Heart left ventricle (tissue), 16 donors: ENCODE data around the gene GH1. TPM values are rescaled to one million over a fixed set of nuclear protein-coding genes. Genes with fewer than 3 reads are reported as not detected.
"Not testable (repeated sequence)": the region's sequence is repeated elsewhere in the genome, so short reads cannot be mapped to it uniquely, and the experiment has no call there.

Experiments used
- ATAC-seq, 4 donors: fragments of 200-7000 bp; cut with Tn5 transposase; one replicate each; pipeline ENCODE4 v1.9.1; 2020 to 2022; ENCODE audit warnings: moderate library complexity in 4 of 4, mild to moderate bottlenecking in 3 of 4, moderate number of reproducible peaks in 1 of 4
- DNase-seq, 5 donors: peaks; one replicate each; pipeline ENCODE4 v3.0.0-alpha.2; 2020
- H3K27ac ChIP-seq, 12 donors: fragments of 200-600 bp; sonication (generic) in 4 of 12; one replicate each; pipeline versions ENCODE4 v1.5.0 to v1.8.0; 2016 to 2022; ENCODE audit warnings: mild to moderate bottlenecking in 2 of 12
- H3K27me3 ChIP-seq, 9 donors: fragments of 200-600 bp; sonication (generic) in 2 of 9; one replicate each; pipeline versions ENCODE4 v1.5.1 to v1.8.0; 2016 to 2022; ENCODE audit warnings: mild to moderate bottlenecking in 3 of 9
- H3K36me3 ChIP-seq, 9 donors: fragments of 200-600 bp; sonication (generic) in 2 of 9; one replicate each; pipeline versions ENCODE4 v1.5.0 to v1.8.0; 2018 to 2022; ENCODE audit warnings: mild to moderate bottlenecking in 2 of 9
- H3K4me1 ChIP-seq, 12 donors: fragments of 200-600 bp; sonication (generic) in 4 of 12; one replicate each; pipeline versions ENCODE4 v1.5.0 to v1.8.0; 2016 to 2022; ENCODE audit warnings: mild to moderate bottlenecking in 3 of 12
- H3K4me3 ChIP-seq, 12 donors: fragments of 200-600 bp; sonication (generic) in 4 of 12; one replicate each; pipeline versions ENCODE4 v1.5.0 to v1.8.0; 2017 to 2022; ENCODE audit warnings: mild to moderate bottlenecking in 9 of 12, moderate library complexity in 4 of 12
- H3K9me3 ChIP-seq, 12 donors: fragments of 200-600 bp; sonication (generic) in 4 of 12; one replicate each; pipeline versions ENCODE4 v1.5.0 to v1.8.0; 2016 to 2022; ENCODE audit warnings: mild to moderate bottlenecking in 1 of 12
- WGBS, 4 donors: extraction: QIAGEN DNeasy Blood & Tissue Kit in 2 of 4; methylation state at CpG; one replicate each; pipeline versions ENCODE4 v1.1.5 to v1.1.7; 2013 to 2018; 5-methylcytosine and 5-hydroxymethylcytosine counted together
- intact Hi-C, 10 donors: fragments of 100-400 bp; cut with DNase I; formaldehyde crosslinking; loops; one replicate each; pipeline versions ENCODE4 v1.11.1 to v1.14.2; 2022
- polyA plus RNA-seq, 2 donors: library from polyadenylated mRNA; stranded (reverse); fragments of 200-250 nt; gene quantifications; one replicate each; pipeline ENCODE4 v1.2.3, GENCODE V29; 2013
- total RNA-seq, 9 donors: library from RNA; depleted of rRNA in 2 of 9; stranded (reverse); fragments of >200 nt in 2 of 9; fragmentation: NEBNext Ultra II Directional in 3 of 9; extraction: Animal tissue kit (Norgen Biotek cat#: 25700) in 3 of 9; gene quantifications; one replicate each; pipeline versions ENCODE4 v1.1.0 to v1.2.4, GENCODE V29; 2016 to 2023
- TF ChIP-seq, protein P1 (sequence below), 12 donors: fragments of 200-600 bp; sonication (generic) in 4 of 12; IDR thresholded peaks; one replicate each; pipeline versions ENCODE4 v1.5.0 to v1.8.0; 2018 to 2022; ENCODE audit warnings: antibody characterized with exemption in 12 of 12, mild to moderate bottlenecking in 5 of 12
- donor health status: ischemic (EF 13 %, LVEDD 7.1; RV severe dilation, severe dysfunction).
- donor health status: healthy with polysubstance abuse.
- donor health status: DM: no; HTN: yes; CAD: no.
- donor health status: DM: no; HTN: no; CAD: no.
- donor health status: ischemic (EF 25% LVEDD 6.9; RV normal size, moderate dysfunction).
- donor health status: ischemic (EF 25% LVEDD 5.7; RV mildly dilated, moderate dysfunction).
- donor health status: healthy.
- donor health status: DM: yes; HTN: yes; CAD: no.
- donor health status: ischemic (EF 35%, LVEDD 5.7; RV mildly dilated, moderate dysfunction).
- donor health status: nonischemic (EF 11% LVEDD 7.7; RV severe dilation, severe dysfunction).
- donor health status: DM: yes; HTN: yes; CAD: no.
- donor health status: PGD.
- donor health status: ischemic (EF 29% LVEDD 5.4; RV normal size, mild dysfunction).
- donor health status: nonischemic (EF 23%, LVEDD 6.1; RV moderate dilation, normal function).

Gene GH1
- total and polyA plus RNA-seq, 11 donors = not detected

DNA sequence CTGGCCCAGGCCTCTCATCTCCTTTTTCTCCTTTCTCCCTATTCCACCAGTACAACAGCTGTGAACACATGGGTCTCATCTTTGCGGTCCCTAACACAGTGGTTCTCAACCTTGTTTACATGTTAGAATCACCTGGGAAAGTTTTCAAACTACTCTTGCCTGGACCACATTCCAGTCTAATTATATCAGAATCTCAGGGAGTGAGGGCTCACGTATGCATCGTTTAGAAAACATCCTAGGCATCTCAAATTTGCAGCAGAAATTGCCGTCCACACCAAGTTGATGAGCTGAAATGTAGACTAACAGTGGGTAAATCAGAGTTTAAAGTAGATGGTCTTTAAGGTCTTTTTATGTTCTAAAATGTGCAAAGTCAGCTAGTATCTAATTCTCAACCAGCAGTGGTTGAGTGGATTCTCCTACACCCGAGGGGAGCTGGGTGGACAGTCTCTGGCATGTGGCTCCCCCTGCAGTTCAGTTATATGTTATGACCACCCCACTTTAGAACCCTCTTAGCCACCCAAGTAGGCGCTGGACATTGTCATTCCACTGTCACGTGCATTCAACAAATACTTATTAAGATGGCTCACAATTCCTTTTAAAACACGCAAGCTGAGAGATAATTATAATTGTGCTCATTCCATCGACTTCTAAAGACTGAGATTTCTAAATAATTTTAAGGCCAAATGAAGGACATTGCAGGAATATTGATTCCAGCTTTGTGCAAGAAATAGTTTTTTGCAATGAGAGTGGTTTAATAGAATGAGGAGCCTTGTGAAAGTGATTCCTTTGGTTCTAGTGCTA, 48.9 kb downstream of the GH1 start:
- H3K27ac ChIP-seq, intact Hi-C loops, H3K9me3 ChIP-seq, DNase-seq, H3K36me3 ChIP-seq, H3K27me3 ChIP-seq, H3K4me3 ChIP-seq, H3K4me1 ChIP-seq: not testable (repeated sequence)
- TF ChIP-seq, protein P1, sequence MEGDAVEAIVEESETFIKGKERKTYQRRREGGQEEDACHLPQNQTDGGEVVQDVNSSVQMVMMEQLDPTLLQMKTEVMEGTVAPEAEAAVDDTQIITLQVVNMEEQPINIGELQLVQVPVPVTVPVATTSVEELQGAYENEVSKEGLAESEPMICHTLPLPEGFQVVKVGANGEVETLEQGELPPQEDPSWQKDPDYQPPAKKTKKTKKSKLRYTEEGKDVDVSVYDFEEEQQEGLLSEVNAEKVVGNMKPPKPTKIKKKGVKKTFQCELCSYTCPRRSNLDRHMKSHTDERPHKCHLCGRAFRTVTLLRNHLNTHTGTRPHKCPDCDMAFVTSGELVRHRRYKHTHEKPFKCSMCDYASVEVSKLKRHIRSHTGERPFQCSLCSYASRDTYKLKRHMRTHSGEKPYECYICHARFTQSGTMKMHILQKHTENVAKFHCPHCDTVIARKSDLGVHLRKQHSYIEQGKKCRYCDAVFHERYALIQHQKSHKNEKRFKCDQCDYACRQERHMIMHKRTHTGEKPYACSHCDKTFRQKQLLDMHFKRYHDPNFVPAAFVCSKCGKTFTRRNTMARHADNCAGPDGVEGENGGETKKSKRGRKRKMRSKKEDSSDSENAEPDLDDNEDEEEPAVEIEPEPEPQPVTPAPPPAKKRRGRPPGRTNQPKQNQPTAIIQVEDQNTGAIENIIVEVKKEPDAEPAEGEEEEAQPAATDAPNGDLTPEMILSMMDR (IDR thresholded peaks at IDR 0.05) = peak in 2 of 12 donors; percentile 7 to 9
- peak in 1 of 4 donors; percentile 38 for ATAC-seq
- WGBS, 4 donors = 41 to 60% (median 53%) methylated on average over 9 of the region's 9 CpGs

Other genes starting within 250 kb of the GH1 start
- gene LIMD2, start 218.7 kb downstream of the GH1 start, total RNA-seq = 10 to 100 TPM in 2 of 9 donors, 1 to 10 TPM in 7; 1.9 to 48.0 (median 3.4) TPM
- 1 to 10 TPM; 4.0 to 5.4 TPM for gene LIMD2, start 218.7 kb downstream of the GH1 start, polyA plus RNA-seq
- 10 to 100 TPM; 10.2 to 26.1 (median 15.3) TPM for gene STRADA, start 177.0 kb downstream of the GH1 start, total RNA-seq
- 10 to 100 TPM; 15.9 to 18.3 TPM for gene STRADA, start 177.0 kb downstream of the GH1 start, polyA plus RNA-seq
- gene CCDC47, start 145.2 kb downstream of the GH1 start, total RNA-seq = 100 to 1,000 TPM in 2 of 9 donors, 10 to 100 TPM in 7; 54.4 to 115 (median 84.3) TPM
- gene CCDC47, start 145.2 kb downstream of the GH1 start, polyA plus RNA-seq = 100 to 1,000 TPM in 1 of 2 donors, 10 to 100 TPM in 1; 38.4 to 139 TPM
- gene DDX42, start 144.7 kb downstream of the GH1 start, total RNA-seq = 10 to 100 TPM; 30.1 to 75.0 (median 61.0) TPM
- 10 to 100 TPM; 34.4 to 44.8 TPM for gene DDX42, start 144.7 kb downstream of the GH1 start, polyA plus RNA-seq
- gene PSMC5, start 91.4 kb downstream of the GH1 start, total RNA-seq = 100 to 1,000 TPM in 7 of 9 donors, 10 to 100 TPM in 2; 64.7 to 143 (median 113) TPM
- gene PSMC5, start 91.4 kb downstream of the GH1 start, polyA plus RNA-seq = 100 to 1,000 TPM; 164 to 189 TPM
- 10 to 100 TPM; 22.1 to 46.5 (median 25.7) TPM for gene FTSJ3, start 91.2 kb downstream of the GH1 start, total RNA-seq
- 10 to 100 TPM; 12.5 to 44.6 TPM for gene FTSJ3, start 91.2 kb downstream of the GH1 start, polyA plus RNA-seq
- 10 to 100 TPM; 11.3 to 40.9 (median 24.1) TPM for gene SMARCD2, start 76.2 kb downstream of the GH1 start, total RNA-seq
- 10 to 100 TPM; 16.5 to 26.9 TPM for gene SMARCD2, start 76.2 kb downstream of the GH1 start, polyA plus RNA-seq
- not detected for gene CSH2, start 45.2 kb downstream of the GH1 start, total RNA-seq
- gene CSH2, start 45.2 kb downstream of the GH1 start, polyA plus RNA-seq = not detected
- gene GH2, start 36.9 kb downstream of the GH1 start, total RNA-seq = not detected
- not detected for gene GH2, start 36.9 kb downstream of the GH1 start, polyA plus RNA-seq
- not detected for gene CSH1, start 22.3 kb downstream of the GH1 start, total RNA-seq
- gene CSH1, start 22.3 kb downstream of the GH1 start, polyA plus RNA-seq = not detected
- gene CSHL1, start 7.6 kb downstream of the GH1 start, total RNA-seq = not detected
- gene CSHL1, start 7.6 kb downstream of the GH1 start, polyA plus RNA-seq = not detected
- gene CD79B, start 13.5 kb upstream of the GH1 start, total RNA-seq = 10 to 100 TPM in 2 of 9 donors, 1 to 10 TPM in 7; 2.2 to 16.2 (median 4.3) TPM
- gene CD79B, start 13.5 kb upstream of the GH1 start, polyA plus RNA-seq = 1 to 10 TPM; 5.1 to 6.3 TPM
- gene SCN4A, start 54.1 kb upstream of the GH1 start, total RNA-seq = 1 to 10 TPM in 4 of 9 donors, under 1 TPM in 5; 0.37 to 2.1 (median 0.67) TPM
- gene SCN4A, start 54.1 kb upstream of the GH1 start, polyA plus RNA-seq = 1 to 10 TPM in 1 of 2 donors, under 1 TPM in 1; 0.33 to 1.8 TPM
- 1 to 10 TPM in 1 of 9 donors, under 1 TPM in 5, not detected in 3; 0.15 to 1.8 (median 0.34) TPM for gene PRR29, start 79.5 kb upstream of the GH1 start, total RNA-seq
- under 1 TPM; 0.15 to 0.19 TPM for gene PRR29, start 79.5 kb upstream of the GH1 start, polyA plus RNA-seq
- 100 to 1,000 TPM in 2 of 9 donors, 10 to 100 TPM in 7; 24.4 to 262 (median 33.0) TPM for gene ICAM2, start 101.8 kb upstream of the GH1 start, total RNA-seq
- 10 to 100 TPM; 61.0 to 64.1 TPM for gene ICAM2, start 101.8 kb upstream of the GH1 start, polyA plus RNA-seq
- gene ERN1, start 211.3 kb upstream of the GH1 start, total RNA-seq = 10 to 100 TPM in 4 of 9 donors, 1 to 10 TPM in 5; 5.1 to 18.7 (median 9.1) TPM
- gene ERN1, start 211.3 kb upstream of the GH1 start, polyA plus RNA-seq = 1 to 10 TPM; 1.5 to 4.7 TPM